HEK293 (cell line): ENCODE measurements around the gene ERI3.
A peak's percentile ranks its signal among the peaks of the same experiment; 100 is the strongest.

Experiments used
- BCL11B ChIP-seq: fragments of 450-650 bp; formaldehyde crosslinking; IDR thresholded peaks from 2 replicates; pipeline ENCODE4 v1.5.1; 2016; ENCODE audit warnings: low read depth, missing biosample characterization, missing genetic modification characterization
- KLF7 ChIP-seq: fragments of 450-650 bp; formaldehyde crosslinking; IDR thresholded peaks from 2 replicates; pipeline ENCODE4 v1.5.1; 2016; ENCODE audit warnings: missing biosample characterization, missing genetic modification characterization, borderline replicate concordance
- MEIS1 ChIP-seq: sonication (generic); formaldehyde crosslinking; IDR thresholded peaks from 2 replicates; pipeline ENCODE4 v1.8.1; 2022; ENCODE audit warnings: missing genetic modification reagents, mild to moderate bottlenecking, borderline replicate concordance
- OVOL3 ChIP-seq: fragments of 450-650 bp; formaldehyde crosslinking; IDR thresholded peaks from 2 replicates; pipeline ENCODE4 v1.5.1; 2016; ENCODE audit warnings: missing biosample characterization, missing genetic modification characterization
- RBAK ChIP-seq: fragments of 450-650 bp; formaldehyde crosslinking; IDR thresholded peaks from 2 replicates; pipeline ENCODE4 v1.5.1; 2016; ENCODE audit warnings: missing biosample characterization, missing genetic modification characterization
- REPIN1 ChIP-seq: fragments of 450-650 bp; formaldehyde crosslinking; IDR thresholded peaks from 2 replicates; pipeline ENCODE4 v1.5.1; 2017; ENCODE audit warnings: missing biosample characterization, missing genetic modification characterization, low read depth
- SCRT1 ChIP-seq: fragments of 450-650 bp; formaldehyde crosslinking; IDR thresholded peaks from 2 replicates; pipeline ENCODE4 v1.5.1; 2016; ENCODE audit warnings: missing biosample characterization, missing genetic modification characterization, borderline replicate concordance
- SCRT2 ChIP-seq: fragments of 450-650 bp; formaldehyde crosslinking; IDR thresholded peaks from 2 replicates; pipeline ENCODE4 v1.5.1; 2016; ENCODE audit warnings: missing biosample characterization, missing genetic modification characterization
- SETDB1 ChIP-seq: IDR thresholded peaks from one replicate; pipeline ENCODE4 v1.6.1; 2017; ENCODE audit warnings: mild to moderate bottlenecking, low read length, moderate library complexity, mixed read lengths; ENCODE audit not compliant: insufficient read length
- WT1 ChIP-seq: fragments of 450-650 bp; formaldehyde crosslinking; IDR thresholded peaks from 2 replicates; pipeline ENCODE4 v1.5.1; 2016; ENCODE audit warnings: missing biosample characterization, missing genetic modification characterization
- ZEB2 ChIP-seq: fragments of 450-650 bp; formaldehyde crosslinking; IDR thresholded peaks from 2 replicates; pipeline ENCODE4 v1.5.1; 2016; ENCODE audit warnings: missing biosample characterization, missing genetic modification characterization
- ZFP41 ChIP-seq: fragments of 450-650 bp; formaldehyde crosslinking; IDR thresholded peaks from 2 replicates; pipeline ENCODE4 v1.5.1; 2016; ENCODE audit warnings: missing biosample characterization, missing genetic modification characterization, borderline replicate concordance
- ZNF10 ChIP-seq: fragments of 450-650 bp; formaldehyde crosslinking; IDR thresholded peaks from 2 replicates; pipeline ENCODE4 v1.5.1; 2017; ENCODE audit warnings: missing biosample characterization, missing genetic modification characterization
- ZNF140 ChIP-seq: fragments of 450-650 bp; formaldehyde crosslinking; IDR thresholded peaks from 2 replicates; pipeline ENCODE4 v1.5.1; 2016; ENCODE audit warnings: missing biosample characterization, missing genetic modification characterization
- ZNF184 ChIP-seq: fragments of 450-650 bp; IDR thresholded peaks from 2 replicates; pipeline ENCODE4 v1.5.1; 2018; ENCODE audit warnings: missing biosample characterization, mild to moderate bottlenecking, missing genetic modification characterization
- ZNF37A ChIP-seq: fragments of 450-650 bp; IDR thresholded peaks from 2 replicates; pipeline ENCODE4 v1.5.1; 2018; ENCODE audit warnings: missing biosample characterization, missing genetic modification characterization
- ZNF391 ChIP-seq: fragments of 450-650 bp; formaldehyde crosslinking; IDR thresholded peaks from 2 replicates; pipeline ENCODE4 v1.5.1; 2016; ENCODE audit warnings: low read depth, missing biosample characterization, missing genetic modification characterization, borderline replicate concordance
- ZNF433 ChIP-seq: fragments of 450-650 bp; formaldehyde crosslinking; IDR thresholded peaks from 2 replicates; pipeline ENCODE4 v1.5.1; 2016; ENCODE audit warnings: missing biosample characterization, missing genetic modification characterization, low read depth
- ZNF473 ChIP-seq: fragments of 450-650 bp; formaldehyde crosslinking; IDR thresholded peaks from 2 replicates; pipeline ENCODE4 v1.5.1; 2017; ENCODE audit warnings: missing biosample characterization, missing genetic modification characterization
- ZNF48 ChIP-seq: fragments of 450-650 bp; formaldehyde crosslinking; IDR thresholded peaks from 2 replicates; pipeline ENCODE4 v1.5.1; 2016; ENCODE audit warnings: missing biosample characterization, missing genetic modification characterization
- ZNF530 ChIP-seq: fragments of 450-650 bp; formaldehyde crosslinking; IDR thresholded peaks from 2 replicates; pipeline ENCODE4 v1.5.1; 2016; ENCODE audit warnings: low read depth, missing biosample characterization, missing genetic modification characterization
- ZNF548 ChIP-seq: fragments of 450-650 bp; formaldehyde crosslinking; IDR thresholded peaks from 2 replicates; pipeline ENCODE4 v1.5.1; 2016; ENCODE audit warnings: missing biosample characterization, missing genetic modification characterization
- ZNF596 ChIP-seq: fragments of 450-650 bp; IDR thresholded peaks from 2 replicates; pipeline ENCODE4 v1.5.0; 2018; ENCODE audit warnings: missing biosample characterization, mild to moderate bottlenecking, missing genetic modification characterization, moderate library complexity
- ZNF623 ChIP-seq: fragments of 450-650 bp; formaldehyde crosslinking; IDR thresholded peaks from 2 replicates; pipeline ENCODE4 v1.5.1; 2016; ENCODE audit warnings: missing biosample characterization, missing genetic modification characterization
- ZNF658 ChIP-seq: fragments of 450-650 bp; formaldehyde crosslinking; IDR thresholded peaks from 2 replicates; pipeline ENCODE4; 2016; ENCODE audit warnings: missing biosample characterization, missing genetic modification characterization
- ZNF701 ChIP-seq: fragments of 450-650 bp; formaldehyde crosslinking; IDR thresholded peaks from 2 replicates; pipeline ENCODE4 v1.5.1; 2016; ENCODE audit warnings: missing biosample characterization, missing genetic modification characterization
- ZNF747 ChIP-seq: fragments of 450-650 bp; formaldehyde crosslinking; IDR thresholded peaks from 2 replicates; pipeline ENCODE4 v1.5.1; 2016; ENCODE audit warnings: missing biosample characterization, missing genetic modification characterization
- ZNF792 ChIP-seq: fragments of 450-650 bp; formaldehyde crosslinking; IDR thresholded peaks from 2 replicates; pipeline ENCODE4 v1.5.1; 2016; ENCODE audit warnings: missing biosample characterization, missing genetic modification characterization
- ZNF843 ChIP-seq: fragments of 450-650 bp; formaldehyde crosslinking; IDR thresholded peaks from 2 replicates; pipeline ENCODE4 v1.5.1; 2016; ENCODE audit warnings: missing biosample characterization, missing genetic modification characterization
- ZSCAN30 ChIP-seq: fragments of 450-650 bp; IDR thresholded peaks from 2 replicates; pipeline ENCODE4 v1.5.1; 2018; ENCODE audit warnings: missing biosample characterization, mild to moderate bottlenecking, missing genetic modification characterization, moderate library complexity
- TF ChIP-seq, protein P1 (sequence below): fragments of 450-650 bp; formaldehyde crosslinking; IDR thresholded peaks from 2 replicates; pipeline ENCODE4 v1.5.0; 2017; ENCODE audit warnings: missing biosample characterization, missing genetic modification characterization, borderline replicate concordance
- TF ChIP-seq, protein P2 (sequence below): fragments of 450-650 bp; formaldehyde crosslinking; IDR thresholded peaks from 2 replicates; pipeline ENCODE4 v1.5.1; 2016; ENCODE audit warnings: missing biosample characterization, missing genetic modification characterization
- TF ChIP-seq, protein P3 (sequence below): fragments of 450-650 bp; formaldehyde crosslinking; IDR thresholded peaks from 2 replicates; pipeline ENCODE4; 2016; ENCODE audit warnings: missing biosample characterization, missing genetic modification characterization
- TF ChIP-seq, protein P4 (sequence below): fragments of 450-650 bp; formaldehyde crosslinking; IDR thresholded peaks from 2 replicates; pipeline ENCODE4 v1.5.1; 2016; ENCODE audit warnings: missing biosample characterization, missing genetic modification characterization, borderline replicate concordance

The ERI3 gene

DNA sequence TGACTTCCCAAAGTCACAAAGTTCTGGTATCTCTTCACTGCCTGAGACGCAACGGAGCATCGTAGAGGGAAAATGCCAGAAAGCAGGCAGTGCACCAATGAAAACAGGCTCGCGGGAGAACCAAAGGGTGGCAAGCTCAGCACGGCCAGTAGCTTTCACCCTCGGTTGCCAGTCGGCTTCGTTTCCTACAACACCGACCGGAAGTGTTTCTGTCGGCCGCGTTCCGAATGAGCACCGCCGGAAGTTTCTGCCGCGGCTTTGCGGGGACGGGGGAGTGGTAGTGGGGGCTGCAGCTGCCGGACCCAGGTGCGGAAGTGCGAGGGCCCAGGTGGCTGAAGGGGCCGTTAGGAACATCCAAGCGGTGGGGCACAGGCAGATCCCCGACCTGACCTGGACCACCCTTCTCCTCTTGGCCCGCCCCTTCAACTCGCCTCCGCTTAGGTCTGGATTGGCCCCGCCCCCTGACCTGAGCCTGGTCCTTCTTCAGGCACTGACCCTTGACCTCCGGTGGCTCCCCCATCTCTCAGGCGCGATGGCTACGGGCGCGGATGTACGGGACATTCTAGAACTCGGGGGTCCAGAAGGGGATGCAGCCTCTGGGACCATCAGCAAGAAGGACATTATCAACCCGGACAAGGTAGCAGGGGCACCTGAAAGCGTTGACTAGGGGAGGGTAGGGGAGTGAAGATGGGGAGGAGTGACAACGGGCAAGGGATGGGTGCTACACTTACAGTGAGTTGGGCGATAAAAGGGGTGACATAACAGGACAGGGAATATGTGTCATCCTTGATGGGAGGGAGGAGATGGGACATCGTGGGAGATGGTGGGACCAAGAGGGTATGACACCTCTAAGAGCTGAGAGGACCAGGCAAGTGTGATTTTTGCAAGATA is 141.6 kb downstream of the ERI3 start, which contains the start of gene DMAP1 (continued):
- TF ChIP-seq WT1 (tag by site-specific recombination) (0 out of 2 replicates have a peak, but pooled peaks have one; percentile 11), SETDB1 (no peak), ZSCAN30 (tag by site-specific recombination) (peak; percentile 99), ZNF391 (peak; percentile 99), ZNF747 (tag by site-specific recombination) (0 out of 2 replicates have a peak, but pooled peaks have one; percentile 80), ZNF596 (tag by site-specific recombination) (peak; percentile 67; the same call in 1 of the 2 replicates), SCRT1 (peak; percentile 45; the same call in 1 of the 2 replicates), ZNF548 (tag by site-specific recombination) (no peak), ZNF37A (tag by site-specific recombination) (no peak), ZEB2 (tag by site-specific recombination) (peak; percentile 88), OVOL3 (tag by site-specific recombination) (peak; percentile 79; the same call in 1 of the 2 replicates), ZNF658 (tag by site-specific recombination) (no peak; the same call in 1 of the 2 replicates), ZNF184 (tag by site-specific recombination) (peak; percentile 95), ZNF140 (tag by site-specific recombination) (no peak), ZNF701 (tag by site-specific recombination) (peak; percentile 100), MEIS1 (no peak), ZNF433 (tag by site-specific recombination) (no peak), ZNF48 (tag by site-specific recombination) (no peak), SCRT2 (tag by site-specific recombination) (peak; percentile 52; the same call in 1 of the 2 replicates), BCL11B (tag by site-specific recombination) (peak; percentile 88; the same call in 1 of the 2 replicates), KLF7 (peak; percentile 91), ZNF473 (tag by site-specific recombination) (no peak), REPIN1 (tag by site-specific recombination) (peak; percentile 98), ZNF792 (tag by site-specific recombination) (peak; percentile 72), RBAK (0 out of 2 replicates have a peak, but pooled peaks have one; percentile 52), ZNF843 (tag by site-specific recombination) (peak; percentile 85), ZNF623 (tag by site-specific recombination) (peak; percentile 58), ZNF10 (tag by site-specific recombination) (peak; percentile 62; the same call in 1 of the 2 replicates), ZNF530 (tag by site-specific recombination) (no peak), ZFP41 (no peak; the same call in 1 of the 2 replicates)
- TF ChIP-seq, protein P1, sequence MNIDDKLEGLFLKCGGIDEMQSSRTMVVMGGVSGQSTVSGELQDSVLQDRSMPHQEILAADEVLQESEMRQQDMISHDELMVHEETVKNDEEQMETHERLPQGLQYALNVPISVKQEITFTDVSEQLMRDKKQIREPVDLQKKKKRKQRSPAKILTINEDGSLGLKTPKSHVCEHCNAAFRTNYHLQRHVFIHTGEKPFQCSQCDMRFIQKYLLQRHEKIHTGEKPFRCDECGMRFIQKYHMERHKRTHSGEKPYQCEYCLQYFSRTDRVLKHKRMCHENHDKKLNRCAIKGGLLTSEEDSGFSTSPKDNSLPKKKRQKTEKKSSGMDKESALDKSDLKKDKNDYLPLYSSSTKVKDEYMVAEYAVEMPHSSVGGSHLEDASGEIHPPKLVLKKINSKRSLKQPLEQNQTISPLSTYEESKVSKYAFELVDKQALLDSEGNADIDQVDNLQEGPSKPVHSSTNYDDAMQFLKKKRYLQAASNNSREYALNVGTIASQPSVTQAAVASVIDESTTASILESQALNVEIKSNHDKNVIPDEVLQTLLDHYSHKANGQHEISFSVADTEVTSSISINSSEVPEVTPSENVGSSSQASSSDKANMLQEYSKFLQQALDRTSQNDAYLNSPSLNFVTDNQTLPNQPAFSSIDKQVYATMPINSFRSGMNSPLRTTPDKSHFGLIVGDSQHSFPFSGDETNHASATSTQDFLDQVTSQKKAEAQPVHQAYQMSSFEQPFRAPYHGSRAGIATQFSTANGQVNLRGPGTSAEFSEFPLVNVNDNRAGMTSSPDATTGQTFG (tag by site-specific recombination), result peak; percentile 96
- TF ChIP-seq, protein P2, sequence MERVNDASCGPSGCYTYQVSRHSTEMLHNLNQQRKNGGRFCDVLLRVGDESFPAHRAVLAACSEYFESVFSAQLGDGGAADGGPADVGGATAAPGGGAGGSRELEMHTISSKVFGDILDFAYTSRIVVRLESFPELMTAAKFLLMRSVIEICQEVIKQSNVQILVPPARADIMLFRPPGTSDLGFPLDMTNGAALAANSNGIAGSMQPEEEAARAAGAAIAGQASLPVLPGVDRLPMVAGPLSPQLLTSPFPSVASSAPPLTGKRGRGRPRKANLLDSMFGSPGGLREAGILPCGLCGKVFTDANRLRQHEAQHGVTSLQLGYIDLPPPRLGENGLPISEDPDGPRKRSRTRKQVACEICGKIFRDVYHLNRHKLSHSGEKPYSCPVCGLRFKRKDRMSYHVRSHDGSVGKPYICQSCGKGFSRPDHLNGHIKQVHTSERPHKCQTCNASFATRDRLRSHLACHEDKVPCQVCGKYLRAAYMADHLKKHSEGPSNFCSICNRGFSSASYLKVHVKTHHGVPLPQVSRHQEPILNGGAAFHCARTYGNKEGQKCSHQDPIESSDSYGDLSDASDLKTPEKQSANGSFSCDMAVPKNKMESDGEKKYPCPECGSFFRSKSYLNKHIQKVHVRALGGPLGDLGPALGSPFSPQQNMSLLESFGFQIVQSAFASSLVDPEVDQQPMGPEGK (tag by site-specific recombination), result peak; percentile 96
- TF ChIP-seq, protein P3, sequence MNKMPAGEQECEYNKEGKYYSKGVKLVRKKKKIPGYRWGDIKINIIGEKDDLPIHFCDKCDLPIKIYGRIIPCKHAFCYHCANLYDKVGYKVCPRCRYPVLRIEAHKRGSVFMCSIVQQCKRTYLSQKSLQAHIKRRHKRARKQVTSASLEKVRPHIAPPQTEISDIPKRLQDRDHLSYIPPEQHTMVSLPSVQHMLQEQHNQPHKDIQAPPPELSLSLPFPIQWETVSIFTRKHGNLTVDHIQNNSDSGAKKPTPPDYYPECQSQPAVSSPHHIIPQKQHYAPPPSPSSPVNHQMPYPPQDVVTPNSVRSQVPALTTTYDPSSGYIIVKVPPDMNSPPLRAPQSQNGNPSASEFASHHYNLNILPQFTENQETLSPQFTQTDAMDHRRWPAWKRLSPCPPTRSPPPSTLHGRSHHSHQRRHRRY, result 0 out of 2 replicates have a peak, but pooled peaks have one; percentile 63
- TF ChIP-seq, protein P4, sequence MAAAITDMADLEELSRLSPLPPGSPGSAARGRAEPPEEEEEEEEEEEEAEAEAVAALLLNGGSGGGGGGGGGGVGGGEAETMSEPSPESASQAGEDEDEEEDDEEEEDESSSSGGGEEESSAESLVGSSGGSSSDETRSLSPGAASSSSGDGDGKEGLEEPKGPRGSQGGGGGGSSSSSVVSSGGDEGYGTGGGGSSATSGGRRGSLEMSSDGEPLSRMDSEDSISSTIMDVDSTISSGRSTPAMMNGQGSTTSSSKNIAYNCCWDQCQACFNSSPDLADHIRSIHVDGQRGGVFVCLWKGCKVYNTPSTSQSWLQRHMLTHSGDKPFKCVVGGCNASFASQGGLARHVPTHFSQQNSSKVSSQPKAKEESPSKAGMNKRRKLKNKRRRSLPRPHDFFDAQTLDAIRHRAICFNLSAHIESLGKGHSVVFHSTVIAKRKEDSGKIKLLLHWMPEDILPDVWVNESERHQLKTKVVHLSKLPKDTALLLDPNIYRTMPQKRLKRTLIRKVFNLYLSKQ (tag by site-specific recombination), result no peak
